Mesendoderm (in vitro differentiated cells): ENCODE data around the gene SEMA3C.

Experiments
- DNase-seq: peaks from one replicate; pipeline ENCODE4 v3.0.0; 2013
- H2AK5ac ChIP-seq: 2 replicates; pipeline ENCODE4 v1.6.1; 2013; ENCODE audit warnings: low read length, inconsistent platforms
- H2BK120ac ChIP-seq: 2 replicates; pipeline ENCODE4 v1.6.1; 2013; ENCODE audit warnings: low read depth, mild to moderate bottlenecking, low read length, moderate library complexity, mixed read lengths
- H2BK15ac ChIP-seq: replicated peaks from 2 replicates; pipeline ENCODE4 v1.6.1; 2013; ENCODE audit warnings: low read depth, mild to moderate bottlenecking, moderate library complexity
- H2BK5ac ChIP-seq: 2 replicates; pipeline ENCODE4 v1.6.1; 2013; ENCODE audit warnings: low read length, inconsistent platforms
- H3K18ac ChIP-seq: 2 replicates; pipeline ENCODE4 v1.6.1; 2013; ENCODE audit warnings: mild to moderate bottlenecking, low read length, mixed read lengths
- H3K23ac ChIP-seq: one replicate; pipeline ENCODE4 v1.6.1; 2013; ENCODE audit warnings: low read length
- H3K27ac ChIP-seq: 2 replicates; pipeline ENCODE4 v1.5.1; 2013; ENCODE audit warnings: low read depth, mild to moderate bottlenecking, inconsistent platforms, low read length, moderate library complexity
- H3K27me3 ChIP-seq: 2 replicates; pipeline ENCODE4 v1.6.1; 2013; ENCODE audit warnings: low read length, control low read depth, mild to moderate bottlenecking, inconsistent platforms; ENCODE audit not compliant: insufficient read depth, poor library complexity
- H3K36me3 ChIP-seq: 2 replicates; pipeline ENCODE4 v1.6.1; 2013; ENCODE audit warnings: low read length, inconsistent platforms; ENCODE audit not compliant: control insufficient read depth, insufficient read depth
- H3K4ac ChIP-seq: one replicate; pipeline ENCODE4 v1.6.1; 2013; ENCODE audit warnings: low read depth, mild to moderate bottlenecking, low read length, moderate library complexity
- H3K4me1 ChIP-seq: 2 replicates; pipeline ENCODE4 v1.6.1; 2013; ENCODE audit warnings: low read depth, low read length, inconsistent platforms; ENCODE audit not compliant: control insufficient read depth
- H3K4me2 ChIP-seq: 2 replicates; pipeline ENCODE4 v1.6.1; 2013; ENCODE audit warnings: low read length
- H3K4me3 ChIP-seq: 2 replicates; pipeline ENCODE4 v1.5.1; 2013; ENCODE audit warnings: mild to moderate bottlenecking, low read length
- H3K56ac ChIP-seq: one replicate; pipeline ENCODE4 v1.6.1; 2013; ENCODE audit warnings: low read length
- H3K79me1 ChIP-seq: 2 replicates; pipeline ENCODE4 v1.6.1; 2013; ENCODE audit warnings: low read length, inconsistent platforms
- H3K79me2 ChIP-seq: 2 replicates; pipeline ENCODE4 v1.6.1; 2013; ENCODE audit warnings: mild to moderate bottlenecking, low read length; ENCODE audit not compliant: control insufficient read depth, insufficient read depth
- H3K9ac ChIP-seq: 2 replicates; pipeline ENCODE4 v1.6.1; 2013; ENCODE audit warnings: low read length, inconsistent platforms
- H4K5ac ChIP-seq: one replicate; pipeline ENCODE4 v1.6.1; 2013; ENCODE audit warnings: low read length
- H4K8ac ChIP-seq: one replicate; pipeline ENCODE4 v1.6.1; 2013; ENCODE audit warnings: low read depth, mild to moderate bottlenecking, control low read depth, low read length, moderate library complexity
- WGBS: extraction: QIAGEN DNeasy Blood & Tissue Kit; methylation state at CpG from one replicate; pipeline ENCODE4 v1.1.7; 2013; ENCODE audit warnings: low lambda C conversion rate, missing lambda C conversion rate; ENCODE audit not compliant: insufficient coverage; ENCODE audit errors: extremely low coverage; 5-methylcytosine and 5-hydroxymethylcytosine counted together

SEMA3C gene

GRCh38 chr7:80957226-80957777 is 38.5 kb upstream of the SEMA3C start:
- Histone ChIP-seq H3K79me1 (no peaks in the 10 kb centered on the region), H2BK120ac (no peak overlapping the region), H3K4me1 (no peaks in the 10 kb centered on the region), H4K8ac (no peak overlapping the region), H3K4me2 (no peak overlapping the region), H3K56ac (no peak overlapping the region), H3K36me3 (no peaks in the 10 kb centered on the region), H3K18ac (no peak overlapping the region), H3K27me3 (no peaks in the 10 kb centered on the region), H2AK5ac (no peak overlapping the region), H3K9ac (no peak overlapping the region), H2BK5ac (no peak overlapping the region), H3K4me3 (no peak overlapping the region), H3K23ac (no peak overlapping the region), H3K79me2 (no peaks in the 10 kb centered on the region), H3K27ac (no peak overlapping the region), H3K4ac (no peak overlapping the region), H4K5ac (no peak overlapping the region), H2BK15ac (no peak overlapping the region)
- WGBS, result no CpG with 5 or more reads among the region's 3 CpGs
- no peak for DNase-seq

DNA sequence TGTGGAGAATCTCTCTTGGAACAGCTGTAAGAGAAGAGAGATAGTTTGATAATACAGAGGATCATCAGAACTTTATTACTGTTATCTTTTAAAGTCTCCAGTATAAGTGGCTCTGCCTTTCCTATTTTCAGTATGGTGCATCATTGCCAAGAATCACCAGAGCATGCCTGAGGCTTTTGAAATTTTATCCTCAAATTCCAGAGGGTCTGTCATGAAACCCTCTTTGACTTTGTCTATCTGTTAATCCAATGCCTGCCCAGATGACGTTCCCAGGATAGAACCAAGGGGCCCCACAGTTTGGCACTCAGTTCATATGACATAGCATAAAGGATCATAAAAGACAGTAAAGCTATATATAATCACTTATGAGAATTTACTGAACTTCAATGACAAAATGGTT is 35.3 kb upstream of the SEMA3C start:
- H3K27me3 ChIP-seq, result no peaks in the 10 kb centered on the region
- H2AK5ac ChIP-seq, result no peak overlapping the region
- DNase-seq, result no peak
- no peaks in the 10 kb centered on the region for H3K79me2 ChIP-seq
- no peak overlapping the region for H2BK5ac ChIP-seq
- H3K27ac ChIP-seq, result no peak overlapping the region
- H2BK120ac ChIP-seq, result no peak overlapping the region
- H3K4ac ChIP-seq, result no peak overlapping the region
- H3K36me3 ChIP-seq, result no peaks in the 10 kb centered on the region
- H3K4me1 ChIP-seq, result no peaks in the 10 kb centered on the region
- no peak overlapping the region for H2BK15ac ChIP-seq
- H3K4me3 ChIP-seq, result no peak overlapping the region
- H3K4me2 ChIP-seq, result no peak overlapping the region
- no peak overlapping the region for H4K8ac ChIP-seq
- WGBS, result no CpG with 5 or more reads among the region's 1 CpG
- H3K79me1 ChIP-seq, result no peaks in the 10 kb centered on the region
- H4K5ac ChIP-seq, result no peak overlapping the region
- H3K23ac ChIP-seq, result no peak overlapping the region
- no peak overlapping the region for H3K9ac ChIP-seq
- no peak overlapping the region for H3K56ac ChIP-seq
- no peak overlapping the region for H3K18ac ChIP-seq

DNA sequence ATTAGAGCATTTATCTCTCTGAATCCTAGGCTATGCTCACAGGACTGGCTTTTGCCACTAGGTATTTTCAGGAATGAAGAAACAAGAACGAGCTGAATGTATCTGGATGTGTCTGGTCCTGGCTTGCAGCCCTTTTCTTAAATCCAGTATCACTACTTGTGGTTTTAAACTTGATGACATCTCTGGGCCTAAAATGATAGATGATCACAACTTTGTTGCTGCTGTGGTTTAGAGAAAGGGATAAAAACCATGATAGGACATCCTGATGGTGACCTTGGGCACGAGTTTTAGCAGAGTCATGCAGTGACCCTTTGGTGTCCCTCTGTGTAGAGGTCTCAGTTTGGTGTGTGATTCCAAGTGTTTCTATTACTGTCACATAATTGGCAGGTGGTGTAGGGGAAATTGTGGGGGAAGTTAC is 31.7 kb upstream of the SEMA3C start:
- DNase-seq, result no peak
- WGBS, result no CpG with 5 or more reads among the region's 2 CpGs
- Histone ChIP-seq H3K23ac (no peak overlapping the region), H3K79me2 (no peaks in the 10 kb centered on the region), H3K9ac (no peak overlapping the region), H2BK5ac (no peak overlapping the region), H3K4me3 (no peak overlapping the region), H4K8ac (peak overlapping the region; percentile 81), H3K36me3 (no peaks in the 10 kb centered on the region), H2AK5ac (no peak overlapping the region), H3K56ac (no peak overlapping the region), H3K79me1 (no peaks in the 10 kb centered on the region), H3K4me2 (no peak overlapping the region), H3K18ac (no peak overlapping the region), H4K5ac (no peak overlapping the region), H3K4me1 (no peaks in the 10 kb centered on the region), H3K27ac (no peak overlapping the region), H3K4ac (no peak overlapping the region), H2BK15ac (no peak overlapping the region), H2BK120ac (no peak overlapping the region), H3K27me3 (no peaks in the 10 kb centered on the region)

- no peaks in the 10 kb centered on the region for H3K27me3 ChIP-seq
- no peak overlapping the region for H2BK15ac ChIP-seq
- H2BK5ac ChIP-seq, result no peak overlapping the region
- no peaks in the 10 kb centered on the region for H3K4me1 ChIP-seq
- no peak overlapping the region for H3K9ac ChIP-seq
- no peak overlapping the region for H2AK5ac ChIP-seq
- no peak overlapping the region for H3K23ac ChIP-seq
- no peak overlapping the region for H3K18ac ChIP-seq
- H3K79me2 ChIP-seq, result no peaks in the 10 kb centered on the region
- no peak overlapping the region for H3K27ac ChIP-seq
- no peak overlapping the region for H3K4me2 ChIP-seq
- H3K36me3 ChIP-seq, result no peaks in the 10 kb centered on the region
- H4K8ac ChIP-seq, result no peak overlapping the region
- no CpG with 5 or more reads among the region's 1 CpG for WGBS
- H3K56ac ChIP-seq, result no peak overlapping the region
- H4K5ac ChIP-seq, result no peak overlapping the region
- DNase-seq, result no peak
- no peak overlapping the region for H2BK120ac ChIP-seq
- H3K4ac ChIP-seq, result no peak overlapping the region
- H3K79me1 ChIP-seq, result no peaks in the 10 kb centered on the region
- no peak overlapping the region for H3K4me3 ChIP-seq
These were observed 30.6 kb upstream of the SEMA3C start for GRCh38 chr7:80949449-80949848.

- Histone ChIP-seq H3K23ac (no peak overlapping the region), H2BK120ac (no peak overlapping the region), H2BK15ac (no peak overlapping the region), H3K4ac (no peak overlapping the region), H3K56ac (no peak overlapping the region), H3K4me1 (no peaks in the 10 kb centered on the region), H2BK5ac (no peak overlapping the region), H3K79me1 (no peaks in the 10 kb centered on the region), H4K8ac (no peak overlapping the region), H3K18ac (no peak overlapping the region), H2AK5ac (no peak overlapping the region), H3K27ac (no peak overlapping the region), H4K5ac (no peak overlapping the region), H3K4me3 (no peak overlapping the region), H3K36me3 (no peaks in the 10 kb centered on the region), H3K79me2 (no peaks in the 10 kb centered on the region), H3K27me3 (no peaks in the 10 kb centered on the region), H3K9ac (no peak overlapping the region), H3K4me2 (no peak overlapping the region)
- no peak for DNase-seq
These were observed 28.0 kb upstream of the SEMA3C start for GRCh38 chr7:80946858-80947257.

GRCh38 chr7:80945976-80946375 is 27.1 kb upstream of the SEMA3C start:
- Histone ChIP-seq H3K27ac (no peak overlapping the region), H2BK5ac (no peak overlapping the region), H3K79me2 (no peaks in the 10 kb centered on the region), H3K18ac (no peak overlapping the region), H2BK120ac (no peak overlapping the region), H4K8ac (no peak overlapping the region), H3K4ac (no peak overlapping the region), H2BK15ac (no peak overlapping the region), H3K4me1 (no peaks in the 10 kb centered on the region), H2AK5ac (no peak overlapping the region), H3K79me1 (no peaks in the 10 kb centered on the region), H4K5ac (no peak overlapping the region), H3K9ac (no peak overlapping the region), H3K27me3 (no peaks in the 10 kb centered on the region), H3K23ac (no peak overlapping the region), H3K4me3 (no peak overlapping the region), H3K36me3 (no peaks in the 10 kb centered on the region), H3K56ac (no peak overlapping the region), H3K4me2 (no peak overlapping the region)
- WGBS, result no CpG with 5 or more reads among the region's 2 CpGs
- DNase-seq, result no peak
